Measurements from ENCODE around the gene TRAP1. TPM values are rescaled to one million over a fixed set of nuclear protein-coding genes. Genes with fewer than 3 reads are reported as not detected.

The TRAP1 gene
- polyA plus RNA-seq, 1 of the 3 experiments (the other 2 are of a cell fraction): 129 TPM

GRCh38 chr16:3728424-3729160 is 11.3 kb upstream of the TRAP1 start:
- POLR2A ChIA-PET: no interaction called here
- no peak for TF ChIP-seq CTCF (IDR thresholded peaks at IDR 0.05)
- no peak for TF ChIP-seq GATA2 (CRISPR knock-in tag; IDR thresholded peaks at IDR 0.05)
- no peak for TF ChIP-seq EP300 (IDR thresholded peaks at IDR 0.05; ENCODE audit: borderline replicate concordance in 1 of 2, low read depth in 1 of 2, low read length in 1 of 2)
- no peak for TF ChIP-seq YY1 (IDR thresholded peaks at IDR 0.05; ENCODE audit: low read depth)
- no peak for TF ChIP-seq RCOR1 (IDR thresholded peaks at IDR 0.05; ENCODE audit: low read length)
- TF ChIP-seq, protein P1, sequence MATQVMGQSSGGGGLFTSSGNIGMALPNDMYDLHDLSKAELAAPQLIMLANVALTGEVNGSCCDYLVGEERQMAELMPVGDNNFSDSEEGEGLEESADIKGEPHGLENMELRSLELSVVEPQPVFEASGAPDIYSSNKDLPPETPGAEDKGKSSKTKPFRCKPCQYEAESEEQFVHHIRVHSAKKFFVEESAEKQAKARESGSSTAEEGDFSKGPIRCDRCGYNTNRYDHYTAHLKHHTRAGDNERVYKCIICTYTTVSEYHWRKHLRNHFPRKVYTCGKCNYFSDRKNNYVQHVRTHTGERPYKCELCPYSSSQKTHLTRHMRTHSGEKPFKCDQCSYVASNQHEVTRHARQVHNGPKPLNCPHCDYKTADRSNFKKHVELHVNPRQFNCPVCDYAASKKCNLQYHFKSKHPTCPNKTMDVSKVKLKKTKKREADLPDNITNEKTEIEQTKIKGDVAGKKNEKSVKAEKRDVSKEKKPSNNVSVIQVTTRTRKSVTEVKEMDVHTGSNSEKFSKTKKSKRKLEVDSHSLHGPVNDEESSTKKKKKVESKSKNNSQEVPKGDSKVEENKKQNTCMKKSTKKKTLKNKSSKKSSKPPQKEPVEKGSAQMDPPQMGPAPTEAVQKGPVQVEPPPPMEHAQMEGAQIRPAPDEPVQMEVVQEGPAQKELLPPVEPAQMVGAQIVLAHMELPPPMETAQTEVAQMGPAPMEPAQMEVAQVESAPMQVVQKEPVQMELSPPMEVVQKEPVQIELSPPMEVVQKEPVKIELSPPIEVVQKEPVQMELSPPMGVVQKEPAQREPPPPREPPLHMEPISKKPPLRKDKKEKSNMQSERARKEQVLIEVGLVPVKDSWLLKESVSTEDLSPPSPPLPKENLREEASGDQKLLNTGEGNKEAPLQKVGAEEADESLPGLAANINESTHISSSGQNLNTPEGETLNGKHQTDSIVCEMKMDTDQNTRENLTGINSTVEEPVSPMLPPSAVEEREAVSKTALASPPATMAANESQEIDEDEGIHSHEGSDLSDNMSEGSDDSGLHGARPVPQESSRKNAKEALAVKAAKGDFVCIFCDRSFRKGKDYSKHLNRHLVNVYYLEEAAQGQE (IDR thresholded peaks at IDR 0.05; ENCODE audit: low read depth, low read length): no peak
- no peak for TF ChIP-seq USF2 (IDR thresholded peaks at IDR 0.05; ENCODE audit: borderline replicate concordance, low read depth, low read length)
- no peak for TF ChIP-seq CHD2 (IDR thresholded peaks at IDR 0.05; ENCODE audit: low read length, partially characterized antibody)
- no peak for TF ChIP-seq RAD21 (IDR thresholded peaks at IDR 0.05; ENCODE audit: low read length)
- no peak for TF ChIP-seq FOSL2 (IDR thresholded peaks at IDR 0.05; ENCODE audit: borderline replicate concordance, low read depth)
- TF ChIP-seq SMC3 (IDR thresholded peaks at IDR 0.05; ENCODE audit: low read depth, low read length): no peak

More at GRCh38 chr16:3728424-3729160, 11.3 kb upstream of the TRAP1 start:
- H2AFZ ChIP-seq (ENCODE audit: low read depth): no peak overlapping the region
- H4K20me1 ChIP-seq (ENCODE audit: insufficient read depth): 0 out of 2 replicates have a peak, but pooled peaks cover 3% of the 10 kb centered on the region
- H3K27ac ChIP-seq (ENCODE audit: low read depth in 2 of 2, low read length in 1 of 2): no peak overlapping the region
- CTCF ChIA-PET: no interaction called here
- peaks cover 2% of the 10 kb centered on the region for H3F3A ChIP-seq (replicated peaks; ENCODE audit: insufficient read depth)
- H3K9me2 ChIP-seq: no peaks in the 10 kb centered on the region
- H3K27me3 ChIP-seq (ENCODE audit: insufficient read depth): no peaks in the 10 kb centered on the region
- no peaks in the 10 kb centered on the region for H3K9me3 ChIP-seq
- WGBS (ENCODE audit: low lambda C conversion rate): 92% methylated on average over 13 of the region's 31 CpGs
- peaks cover 6 to 53% of the 10 kb centered on the region in 2 experiments for H3K36me3 ChIP-seq (replicated peaks in 1 of 2; ENCODE audit: control insufficient read depth in 1 of 2, insufficient read depth in 2 of 2, low read length in 1 of 2)
- no peak overlapping the region for H3K9ac ChIP-seq
- DNase-seq: no peak
- H3K79me2 ChIP-seq (ENCODE audit: insufficient read depth): no peaks in the 10 kb centered on the region
- H3K4me1 ChIP-seq (ENCODE audit: control insufficient read depth in 1 of 2, insufficient read depth in 2 of 2, low read depth in 1 of 2, low read length in 1 of 2): no peaks in the 10 kb centered on the region
- H3K4me3 ChIP-seq (ENCODE audit: low read depth in 2 of 2, low read length in 1 of 2): no peak overlapping the region
- no peak overlapping the region for H3K4me2 ChIP-seq
